Mucosa of descending colon (tissue), 3 donors: ENCODE data around the gene TMEM218. TPM values are rescaled to one million over a fixed set of nuclear protein-coding genes. Genes with fewer than 3 reads are reported as not detected.

Source experiments
- ATAC-seq: fragments of 200-7000 bp; cut with Tn5 transposase; one replicate; pipeline ENCODE4 v1.9.1; 2020; ENCODE audit warnings: mild to moderate bottlenecking, moderate library complexity
- DNase-seq, 3 donors: peaks; one replicate each; pipeline ENCODE4 v3.0.0-alpha.2; 2020
- H3K36me3 ChIP-seq: fragments of 200-600 bp; one replicate; pipeline ENCODE4 v1.8.0; 2021; ENCODE audit warnings: low read depth, mild to moderate bottlenecking
- H3K4me1 ChIP-seq: fragments of 200-600 bp; one replicate; pipeline ENCODE4 v1.8.0; 2021; ENCODE audit warnings: low read depth, mild to moderate bottlenecking
- H3K4me3 ChIP-seq: fragments of 200-600 bp; one replicate; pipeline ENCODE4 v1.8.0; 2021; ENCODE audit warnings: mild to moderate bottlenecking
- H3K9me3 ChIP-seq: fragments of 200-600 bp; one replicate; pipeline ENCODE4 v1.8.0; 2021; ENCODE audit warnings: mild to moderate bottlenecking
- CTCF ChIP-seq: fragments of 200-600 bp; IDR thresholded peaks from one replicate; pipeline ENCODE4 v1.8.0; 2022; ENCODE audit warnings: antibody characterized with exemption, mild to moderate bottlenecking
- intact Hi-C, 2 donors: fragments of 100-400 bp; cut with DNase I in 1 of 2; cut with micrococcal nuclease in 1 of 2; formaldehyde crosslinking; loops; one replicate each; pipeline versions ENCODE4 v1.11.0 to v1.11.1; 2022; cut with DNase I, micrococcal nuclease
- total RNA-seq, 3 donors: library from RNA; stranded (reverse); fragmentation: NEBNext Ultra II Directional in 2 of 3; extraction: Animal tissue kit (Norgen Biotek cat#: 25700) in 2 of 3; gene quantifications; one replicate each; pipeline versions ENCODE4 v1.2.1 to v1.2.4, GENCODE V29; 2021 to 2023
- donor health status: DM: no; HTN: no; CAD: no; lungs with moderate emphysema.
- donor health status: DM: no; HTN: no; CAD: no.
- donor health status: DM: no; HTN: yes; CAD: no.

TMEM218 gene
- total RNA-seq, 3 donors from 2014 or later: 12.5 to 16.9 (median 16.1) TPM

GRCh38 chr11:125082040-125082439 lies 29.4 kb downstream of the TMEM218 start:
- Histone ChIP-seq H3K4me3 (no peak overlapping the region), H3K9me3 (no peaks in the 10 kb centered on the region), H3K4me1 (no peaks in the 10 kb centered on the region), H3K36me3 (no peaks in the 10 kb centered on the region)
- intact Hi-C loops: no loop called here
- ATAC-seq (no peak), DNase-seq (no peak)
- TF ChIP-seq CTCF: no peak

- Histone ChIP-seq H3K9me3 (no peaks in the 10 kb centered on the region), H3K36me3 (no peaks in the 10 kb centered on the region), H3K4me3 (no peak overlapping the region), H3K4me1 (no peaks in the 10 kb centered on the region)
- ATAC-seq (no peak), DNase-seq (no peak)
- intact Hi-C loops: no loop called here
- no peak for TF ChIP-seq CTCF
These were observed 30.2 kb downstream of the TMEM218 start for GRCh38 chr11:125081098-125081798.

GRCh38 chr11:125080531-125080911 lies 30.9 kb downstream of the TMEM218 start:
- no peak for ATAC-seq
- intact Hi-C loops: no loop called here

GRCh38 chr11:125079878-125080530 lies 31.4 kb downstream of the TMEM218 start:
- intact Hi-C loops: no loop called here
- H3K4me1 ChIP-seq: no peaks in the 10 kb centered on the region
- DNase-seq: no peak
- no peak overlapping the region for H3K4me3 ChIP-seq
- H3K36me3 ChIP-seq: no peaks in the 10 kb centered on the region
- ATAC-seq: no peak
- TF ChIP-seq CTCF: no peak
- no peaks in the 10 kb centered on the region for H3K9me3 ChIP-seq

More at GRCh38 chr11:125080531-125080911, 30.9 kb downstream of the TMEM218 start:
- Histone ChIP-seq H3K4me3 (no peak overlapping the region), H3K36me3 (no peaks in the 10 kb centered on the region), H3K4me1 (no peaks in the 10 kb centered on the region), H3K9me3 (no peaks in the 10 kb centered on the region)
- DNase-seq: no peak
- no peak for TF ChIP-seq CTCF

- TF ChIP-seq CTCF: no peak
- H3K4me1 ChIP-seq: no peaks in the 10 kb centered on the region
- ATAC-seq (no peak), DNase-seq (no peak)
- H3K36me3 ChIP-seq: no peaks in the 10 kb centered on the region
- no peaks in the 10 kb centered on the region for H3K9me3 ChIP-seq
- no peak overlapping the region for H3K4me3 ChIP-seq
- intact Hi-C loops: no loop called here
These were observed 32.1 kb downstream of the TMEM218 start for GRCh38 chr11:125079151-125079877.
